HG02623 (cell line): Measurements from ENCODE around the gene NOXA1.

Experiments
- ATAC-seq: cut with Tn5 transposase; IDR thresholded peaks from one replicate; pipeline ENCODE4 v1.9.1; 2021; ENCODE audit warnings: moderate library complexity; ENCODE audit not compliant: unreplicated experiment

Gene NOXA1

GRCh38 chr9:137427454-137428310, 4.5 kb downstream of the NOXA1 start:
- ATAC-seq: no peak

- ATAC-seq: no peak
Measured at GRCh38 chr9:137428311-137428630, 5.1 kb downstream of the NOXA1 start.

GRCh38 chr9:137428841-137429545, 5.8 kb downstream of the NOXA1 start:
- no peak for ATAC-seq

GRCh38 chr9:137429546-137429890, 6.3 kb downstream of the NOXA1 start:
- ATAC-seq: no peak

GRCh38 chr9:137429974-137430722, 7.0 kb downstream of the NOXA1 start:
- no peak for ATAC-seq

- ATAC-seq: no peak
Measured at GRCh38 chr9:137430723-137431415, 7.7 kb downstream of the NOXA1 start.

GRCh38 chr9:137431416-137431931, 8.3 kb downstream of the NOXA1 start:
- ATAC-seq: no peak

GRCh38 chr9:137432687-137433348, 9.6 kb downstream of the NOXA1 start:
- ATAC-seq: no peak

- ATAC-seq: no peak
Measured at GRCh38 chr9:137433349-137433915, 10.2 kb downstream of the NOXA1 start.

- ATAC-seq: no peak
Measured at GRCh38 chr9:137433916-137434431, 10.8 kb downstream of the NOXA1 start.

GRCh38 chr9:137434498-137435380, 11.5 kb downstream of the NOXA1 start:
- no peak for ATAC-seq

GRCh38 chr9:137435381-137435891, 12.2 kb downstream of the NOXA1 start:
- ATAC-seq: no peak

GRCh38 chr9:137435980-137436760, 13.0 kb downstream of the NOXA1 start:
- ATAC-seq: no peak

- ATAC-seq: no peak
Measured at GRCh38 chr9:137436761-137437600, 13.8 kb downstream of the NOXA1 start.

GRCh38 chr9:137437691-137438590, 14.7 kb downstream of the NOXA1 start:
- ATAC-seq: no peak

GRCh38 chr9:137438591-137439157, 15.5 kb downstream of the NOXA1 start:
- ATAC-seq: no peak
